Adrenal gland (tissue), 5 donors: ENCODE measurements around the gene NECTIN1.

Experiments
- CTCF ChIP-seq, 6 experiments: fragments of 450-650 bp in 4 of 6; fragments of 200-600 bp in 2 of 6; sonication (generic) in 1 of 6; IDR thresholded peaks; 1 replicate in 5 of 6; 2 replicates in 1 of 6; pipeline versions ENCODE4 v1.5.1 to v1.8.0; 2016 to 2021; ENCODE audit warnings: antibody characterized with exemption in 6 of 6, mild to moderate bottlenecking in 2 of 6, moderate library complexity in 1 of 6
- POLR2A ChIP-seq, 2 donors: fragments of 450-650 bp; IDR thresholded peaks; one replicate each; pipeline ENCODE4 v1.6.1; 2017; ENCODE audit warnings: antibody characterized with exemption in 2 of 2, mild to moderate bottlenecking in 2 of 2, moderate library complexity in 1 of 2
- donor health status: DM: no; HTN: no; CAD: no.

GRCh38 chr11:119680541-119681360, 48.2 kb downstream of the NECTIN1 start:
- TF ChIP-seq CTCF (IDR thresholded peaks at IDR 0.05) (no peak), POLR2A (IDR thresholded peaks at IDR 0.05) (no peak)
